Activated CD4-positive, alpha-beta T cell treated with anti-CD3 and anti-CD28 coated beads for 24 hours (primary cell): ENCODE measurements around the gene HK3.

ENCODE experiments used
- DNase-seq, 2 donors: peaks; one replicate each; pipeline ENCODE4 v3.0.0-alpha.2; 2020; ENCODE audit warnings: low read depth in 2 of 2

Gene HK3

GRCh38 chr5:176902911-176903664 lies 3.9 kb upstream of the HK3 start:
- DNase-seq, result no peak

GRCh38 chr5:176902102-176902814 lies 3.1 kb upstream of the HK3 start:
- DNase-seq, result no peak

- peak in 1 of 2 donors; percentile 8 for DNase-seq
These were observed 2.3 kb upstream of the HK3 start for GRCh38 chr5:176901260-176902101.

- DNase-seq, result no peak
These were observed 1.6 kb upstream of the HK3 start for GRCh38 chr5:176900780-176901204.

- DNase-seq, result no peak
These were observed 1.0 kb upstream of the HK3 start for GRCh38 chr5:176899946-176900779.

GRCh38 chr5:176897263-176897662 lies 1.9 kb downstream of the HK3 start:
- no peak for DNase-seq

- DNase-seq, result no peak
These were observed 3.3 kb downstream of the HK3 start for GRCh38 chr5:176895831-176896230.

- DNase-seq, result no peak
These were observed 4.8 kb downstream of the HK3 start for GRCh38 chr5:176894298-176894697.

GRCh38 chr5:176892663-176893062 lies 6.5 kb downstream of the HK3 start:
- DNase-seq, result no peak

GRCh38 chr5:176891331-176891958 lies 7.7 kb downstream of the HK3 start:
- no peak for DNase-seq

GRCh38 chr5:176890455-176891330 lies 8.5 kb downstream of the HK3 start:
- no peak for DNase-seq

GRCh38 chr5:176889321-176890280 lies 9.5 kb downstream of the HK3 start:
- no peak for DNase-seq

- no peak for DNase-seq
These were observed 10.3 kb downstream of the HK3 start for GRCh38 chr5:176888865-176889165.

GRCh38 chr5:176888016-176888864 lies 10.9 kb downstream of the HK3 start:
- DNase-seq, result no peak

- no peak for DNase-seq
These were observed 11.8 kb downstream of the HK3 start for GRCh38 chr5:176887252-176887849.

- no peak for DNase-seq
These were observed 12.6 kb downstream of the HK3 start for GRCh38 chr5:176886336-176887251.

- DNase-seq, result no peak
These were observed 14.6 kb downstream of the HK3 start for GRCh38 chr5:176884571-176884890.
